NCI-H1105 (cell line): Measurements from ENCODE around the gene CREB3L4.
"Not testable (repeated sequence)": the region's sequence is repeated elsewhere in the genome, so short reads cannot be mapped to it uniquely, and the experiment has no call there.

Experiments
- DNase-seq: peaks from one replicate; lab custom pipeline; 2025; lab: John Stamatoyannopoulos, UW

Gene CREB3L4

GRCh38 chr1:153958111-153958960, 9.4 kb upstream of the CREB3L4 start, which contains the start of gene CRTC2:
Gene CRTC2, minus strand, starts transcription at chr1:153958612. Its CDS starts 115 bp downstream, at chr1:153958497.
- DNase-seq = peak; percentile 99

GRCh38 chr1:153958961-153959260, 8.8 kb upstream of the CREB3L4 start:
- DNase-seq = no peak

- no peak for DNase-seq
Measured at GRCh38 chr1:153959454-153959853, 8.2 kb upstream of the CREB3L4 start.

GRCh38 chr1:153960206-153960605, 7.5 kb upstream of the CREB3L4 start:
- no peak for DNase-seq

- no peak for DNase-seq
Measured at GRCh38 chr1:153961421-153961820, 6.3 kb upstream of the CREB3L4 start.

GRCh38 chr1:153962088-153963029, 5.3 kb upstream of the CREB3L4 start:
- no peak for DNase-seq

- peak; percentile 98 for DNase-seq
Measured at GRCh38 chr1:153963030-153963849, 4.5 kb upstream of the CREB3L4 start, which contains the start of gene SLC39A1. Gene SLC39A1, minus strand, starts transcription at chr1:153963537. Its CDS starts 822 bp downstream, at chr1:153962715.

- peak; percentile 22 for DNase-seq
Measured at GRCh38 chr1:153963850-153964331, 3.8 kb upstream of the CREB3L4 start.

- DNase-seq = peak; percentile 55
Measured at GRCh38 chr1:153968000-153968363, 280 bp downstream of the CREB3L4 start.

GRCh38 chr1:153968408-153968807, 706 bp downstream of the CREB3L4 start:
- no peak for DNase-seq

- no peak for DNase-seq
Measured at GRCh38 chr1:153968972-153969371, 1.3 kb downstream of the CREB3L4 start.

- DNase-seq = no peak
Measured at GRCh38 chr1:153970346-153970745, 2.6 kb downstream of the CREB3L4 start.

GRCh38 chr1:153973071-153973470, 5.4 kb downstream of the CREB3L4 start:
- no peak for DNase-seq

- no peak for DNase-seq
Measured at GRCh38 chr1:153973525-153973924, 5.8 kb downstream of the CREB3L4 start.

- no peak for DNase-seq
Measured at GRCh38 chr1:153976819-153977249, 9.1 kb downstream of the CREB3L4 start.

GRCh38 chr1:153977250-153978240, 9.8 kb downstream of the CREB3L4 start, which contains the start of gene JTB:
Gene JTB, minus strand, starts transcription at chr1:153977674. Its CDS starts 422 bp downstream, at chr1:153977252.
- DNase-seq = peak; percentile 80

GRCh38 chr1:153978274-153978909, 10.7 kb downstream of the CREB3L4 start:
- no peak for DNase-seq

GRCh38 chr1:153979091-153979490, 11.4 kb downstream of the CREB3L4 start:
- DNase-seq = not testable (repeated sequence)

- DNase-seq = not testable (repeated sequence)
Measured at GRCh38 chr1:153981735-153982134, 14.0 kb downstream of the CREB3L4 start.
